SK-MEL-5 (cell line): ENCODE results near the gene MAFB. TPM values are rescaled to one million over a fixed set of nuclear protein-coding genes. Genes with fewer than 3 reads are reported as not detected.

ENCODE experiments used
- DNase-seq: peaks from one replicate; pipeline ENCODE4 v3.0.0-alpha.2; 2016; ENCODE audit warnings: low read depth, low spot score
- in situ Hi-C: cut with HindIII; loops from 2 replicates; pipeline ENCODE4 v1.10.0; 2016; ENCODE audit warnings: low sequenced_read_pairs, high pct_unique_total_duplicates, low pct_unique_long_range_greater_than_20kb
- total RNA-seq: library from RNA; depleted of rRNA; stranded (reverse); fragments of >200 nt; shearing (Covaris generic); gene quantifications from 2 replicates; pipeline ENCODE4 v1.2.3, GENCODE V29; 2014

The MAFB gene
- total RNA-seq, 1 experiment from 2014 or later, result 1.2 TPM

GRCh38 chr20:40672095-40672494, 16.9 kb downstream of the MAFB start:
- in situ Hi-C loops, result no loop called here
- DNase-seq, result no peak

GRCh38 chr20:40670253-40670652, 18.8 kb downstream of the MAFB start:
- DNase-seq, result peak; percentile 21
- in situ Hi-C loops, result no loop called here

- in situ Hi-C loops, result no loop called here
- no peak for DNase-seq
These were observed 19.3 kb downstream of the MAFB start for GRCh38 chr20:40669692-40670091.

- in situ Hi-C loops, result no loop called here
- DNase-seq, result no peak
These were observed 20.4 kb downstream of the MAFB start for GRCh38 chr20:40668449-40669228.

- in situ Hi-C loops, result no loop called here
- no peak for DNase-seq
These were observed 21.5 kb downstream of the MAFB start for GRCh38 chr20:40667503-40667902.

- in situ Hi-C loops, result no loop called here
- DNase-seq, result no peak
These were observed 22.7 kb downstream of the MAFB start for GRCh38 chr20:40666336-40666735.

GRCh38 chr20:40664891-40665290, 24.1 kb downstream of the MAFB start:
- DNase-seq, result no peak

GRCh38 chr20:40663991-40664880, 24.8 kb downstream of the MAFB start:
- no peak for DNase-seq
- in situ Hi-C loops, result no loop called here

More at GRCh38 chr20:40664891-40665290, 24.1 kb downstream of the MAFB start:
- in situ Hi-C loops, result no loop called here

- in situ Hi-C loops, result no loop called here
These were observed 25.7 kb downstream of the MAFB start for GRCh38 chr20:40663304-40663790.

GRCh38 chr20:40659567-40659966, 29.5 kb downstream of the MAFB start:
- DNase-seq, result no peak
- in situ Hi-C loops, result no loop called here

More at GRCh38 chr20:40663304-40663790, 25.7 kb downstream of the MAFB start:
- no peak for DNase-seq

GRCh38 chr20:40658509-40658908, 30.5 kb downstream of the MAFB start:
- no peak for DNase-seq
- in situ Hi-C loops, result no loop called here

- in situ Hi-C loops, result no loop called here
- DNase-seq, result no peak
These were observed 31.5 kb downstream of the MAFB start for GRCh38 chr20:40657526-40657925.

- DNase-seq, result no peak
- in situ Hi-C loops, result no loop called here
These were observed 33.6 kb downstream of the MAFB start for GRCh38 chr20:40655451-40655850.

GRCh38 chr20:40654876-40655275, 34.2 kb downstream of the MAFB start:
- in situ Hi-C loops, result no loop called here
- DNase-seq, result peak; percentile 26

GRCh38 chr20:40652441-40652987, 36.5 kb downstream of the MAFB start:
- DNase-seq, result no peak
- in situ Hi-C loops, result no loop called here

- DNase-seq, result peak; percentile 53
- in situ Hi-C loops, result no loop called here
These were observed 37.9 kb downstream of the MAFB start for GRCh38 chr20:40651151-40651550.

GRCh38 chr20:40650707-40651106, 38.3 kb downstream of the MAFB start:
- DNase-seq, result no peak
- in situ Hi-C loops, result no loop called here
